Measurements from ENCODE around the gene BSPRY.
"Not testable (repeated sequence)": the region's sequence is repeated elsewhere in the genome, so short reads cannot be mapped to it uniquely, and the experiment has no call there.

The BSPRY gene

DNA sequence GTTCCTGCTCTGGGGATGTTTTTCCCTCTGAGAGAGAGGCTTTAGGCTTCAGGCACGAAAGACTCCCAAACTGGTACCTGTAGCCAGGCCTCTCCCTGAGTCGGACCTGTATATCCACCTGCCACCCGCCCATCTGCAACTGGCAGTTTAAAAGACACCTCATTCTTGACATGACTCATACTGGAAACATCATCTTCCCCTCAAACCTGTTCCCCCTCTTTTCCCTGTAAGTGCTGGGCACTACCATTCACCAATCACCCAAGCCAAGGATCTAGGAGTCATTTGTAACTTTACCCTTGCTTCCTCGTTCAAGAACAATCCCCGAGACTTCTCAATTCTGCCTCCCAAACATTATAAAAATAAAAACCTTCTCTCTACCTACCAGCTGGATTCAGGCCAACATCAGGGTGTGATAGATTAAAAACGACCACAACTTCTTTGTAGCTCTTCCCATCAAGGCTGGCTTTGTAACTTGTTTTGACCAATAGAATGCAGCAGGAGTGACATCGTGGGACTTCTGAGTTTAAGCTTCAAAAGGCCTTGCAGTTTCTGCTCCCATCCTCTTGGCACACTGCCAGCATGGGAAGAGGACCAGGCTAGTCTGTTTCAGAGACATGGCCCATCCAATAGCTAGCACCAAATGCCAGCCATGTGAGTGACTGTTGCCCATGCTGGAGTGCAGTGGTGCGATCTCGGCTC lies 7.5 kb upstream of the BSPRY start:
- no peak for DNase-seq

- DNase-seq, result peak in 1 of 2 donors; percentile 84
Measured at GRCh38 chr9:113343732-113344231, 5.6 kb upstream of the BSPRY start.

DNA sequence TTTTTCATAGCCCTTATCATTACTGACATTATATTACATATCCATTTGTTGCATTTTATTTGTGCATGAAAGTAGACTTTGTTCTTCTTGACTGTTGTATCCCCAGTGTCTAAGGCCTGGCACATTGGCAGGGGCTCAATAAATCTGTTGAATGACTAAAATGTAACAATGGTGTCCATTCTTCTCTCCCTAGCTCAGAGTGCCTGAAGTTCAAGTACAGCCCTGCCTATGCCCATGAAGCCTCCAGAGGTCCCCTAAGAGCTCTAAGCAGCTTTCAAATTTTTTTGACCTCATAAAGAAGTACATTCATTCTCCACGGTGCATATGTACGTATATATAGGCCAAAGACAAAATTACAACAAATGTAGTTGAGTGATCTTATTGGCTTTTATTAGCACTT lies 4.2 kb upstream of the BSPRY start:
- DNase-seq, result no peak

GRCh38 chr9:113345671-113346070 lies 3.7 kb upstream of the BSPRY start:
- no peak for DNase-seq

DNA sequence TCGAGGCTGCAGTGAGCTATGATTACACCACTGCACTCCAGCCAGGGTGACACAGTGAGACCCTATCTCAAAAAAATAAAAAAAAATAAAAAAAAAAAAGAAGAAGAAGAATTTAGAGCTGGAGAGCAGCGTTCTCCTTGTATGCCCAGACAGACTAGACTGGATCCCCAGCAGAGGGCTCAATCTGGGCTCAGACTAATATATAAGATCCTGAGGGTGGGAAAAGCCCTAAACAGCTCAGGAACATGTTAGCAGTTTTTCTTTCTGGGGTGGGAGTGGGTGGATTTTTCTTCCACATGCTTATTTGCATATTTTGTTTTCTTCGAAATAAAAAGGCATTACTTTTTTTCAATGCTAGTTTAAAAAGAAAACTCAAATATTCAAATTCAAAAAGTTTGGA lies 904 bp upstream of the BSPRY start:
- no peak for DNase-seq

DNA sequence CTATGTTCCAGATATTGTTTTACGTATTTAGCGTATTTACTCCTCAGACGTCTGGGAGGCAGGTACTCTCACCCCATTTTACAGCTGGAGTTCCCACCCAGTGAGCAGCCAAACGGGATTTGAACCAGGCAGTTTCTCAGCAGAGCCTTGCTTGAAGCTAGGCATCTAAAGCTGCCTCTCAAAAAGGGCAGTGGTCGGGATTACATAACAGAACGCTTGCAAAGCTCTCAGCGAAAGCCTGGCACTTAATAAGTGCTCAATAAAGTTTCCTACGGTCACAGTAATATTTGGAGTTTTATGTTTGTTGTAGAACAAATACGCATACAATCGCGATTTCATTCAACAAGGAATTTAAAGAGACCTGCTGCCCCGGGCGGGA lies 286 bp upstream of the BSPRY start:
- DNase-seq, result no peak

GRCh38 chr9:113350107-113350661 lies 843 bp downstream of the BSPRY start:
- DNase-seq, result no peak

GRCh38 chr9:113350937-113351336 lies 1.6 kb downstream of the BSPRY start:
- DNase-seq, result peak in 1 of 2 donors; percentile 87

GRCh38 chr9:113352006-113352405 lies 2.7 kb downstream of the BSPRY start:
- no peak for DNase-seq

DNA sequence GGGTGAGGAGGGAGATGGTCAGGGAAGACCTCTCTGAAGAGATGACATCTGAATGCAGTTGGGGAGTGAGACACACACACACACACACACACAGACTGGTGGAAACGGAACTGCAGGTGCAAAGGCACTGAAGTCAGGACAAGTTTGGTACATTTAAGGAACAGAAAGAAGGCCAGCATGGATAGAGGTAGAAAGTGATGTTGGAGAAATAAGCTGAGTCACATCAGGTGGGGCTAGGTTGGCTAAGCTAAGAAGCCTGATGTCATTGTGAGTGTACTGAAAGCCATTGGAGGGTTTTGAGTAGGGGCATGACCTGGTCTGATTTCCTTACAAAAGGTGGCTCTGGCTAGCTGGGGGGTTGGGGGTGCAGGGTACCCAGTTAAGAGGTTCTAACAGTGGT lies 3.1 kb downstream of the BSPRY start:
- DNase-seq, result no peak

- DNase-seq, result no peak
Measured at GRCh38 chr9:113355040-113355596, 5.8 kb downstream of the BSPRY start.

DNA sequence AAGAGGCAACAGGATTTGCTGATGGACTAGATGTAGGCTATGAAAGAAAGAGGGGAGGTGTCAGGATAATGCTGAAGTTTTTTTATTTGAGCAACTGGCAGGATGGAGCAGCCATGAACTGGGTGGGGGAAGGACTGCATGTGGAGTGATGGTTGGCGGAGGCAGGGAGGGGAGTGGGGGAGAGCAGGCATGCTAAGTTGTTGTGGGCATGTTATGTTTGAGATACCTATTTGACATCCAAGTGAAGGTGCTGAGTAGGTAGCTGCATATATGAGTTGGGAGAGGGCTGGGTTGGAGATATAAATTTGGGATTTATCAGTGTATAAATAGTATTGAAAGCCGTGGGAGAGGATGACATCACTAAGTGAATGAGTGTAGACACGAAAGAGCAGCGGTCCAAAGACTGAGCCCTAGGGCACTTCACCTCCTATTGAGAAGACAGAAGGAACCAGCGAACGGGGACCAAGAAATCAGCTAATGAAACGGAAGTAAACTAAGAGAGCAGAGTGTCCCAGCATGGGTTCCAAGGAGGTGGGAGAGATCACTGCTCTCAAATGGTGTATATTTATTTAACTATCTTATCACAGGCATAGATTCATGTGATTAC lies 7.4 kb downstream of the BSPRY start:
- DNase-seq, result no peak

DNA sequence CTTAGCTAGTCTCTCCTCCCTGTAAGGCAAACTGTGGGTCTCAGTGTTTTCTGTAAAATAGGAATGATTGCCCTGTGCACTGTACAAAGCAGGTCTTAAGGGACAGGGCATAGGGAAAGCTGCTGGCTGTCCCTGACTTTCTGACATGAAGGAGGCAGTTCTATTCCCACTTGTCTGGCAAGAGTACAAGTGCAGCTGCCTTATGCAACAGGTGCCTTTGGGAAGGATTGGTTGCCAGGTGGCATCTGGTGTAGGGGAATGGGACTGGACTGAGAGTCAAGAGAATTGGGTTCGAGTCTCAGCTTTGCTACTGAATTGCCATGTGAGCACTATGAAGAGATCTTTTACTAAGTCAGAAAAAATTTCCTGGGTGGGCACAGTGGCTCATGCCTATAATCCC lies 10.0 kb downstream of the BSPRY start:
- DNase-seq, result no peak

DNA sequence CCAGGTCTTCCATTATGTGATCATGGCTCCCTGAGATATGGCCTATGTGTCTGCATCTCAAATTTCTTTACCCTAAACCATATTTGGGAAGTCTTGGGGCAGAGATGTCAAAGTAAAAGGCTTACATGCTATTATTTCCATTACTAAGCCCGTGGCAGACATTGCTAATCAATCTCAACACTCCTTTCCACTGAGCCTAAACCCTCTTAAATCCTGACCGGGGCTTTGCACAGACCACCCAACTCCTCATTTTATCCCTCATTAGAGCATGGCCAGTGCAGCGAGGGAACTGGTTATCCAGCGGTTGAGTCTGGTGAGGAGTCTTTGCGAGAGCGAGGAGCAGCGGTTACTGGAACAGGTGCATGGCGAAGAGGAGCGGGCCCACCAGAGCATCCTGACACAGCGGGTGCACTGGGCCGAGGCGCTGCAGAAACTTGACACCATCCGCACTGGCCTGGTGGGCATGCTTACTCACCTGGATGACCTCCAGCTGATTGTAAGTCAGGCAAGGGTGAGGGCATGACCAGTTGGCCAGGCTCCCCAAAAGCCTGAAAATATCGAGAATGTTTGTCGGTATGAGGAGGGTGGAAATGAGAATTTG lies 11.0 kb downstream of the BSPRY start:
- no peak for DNase-seq

DNA sequence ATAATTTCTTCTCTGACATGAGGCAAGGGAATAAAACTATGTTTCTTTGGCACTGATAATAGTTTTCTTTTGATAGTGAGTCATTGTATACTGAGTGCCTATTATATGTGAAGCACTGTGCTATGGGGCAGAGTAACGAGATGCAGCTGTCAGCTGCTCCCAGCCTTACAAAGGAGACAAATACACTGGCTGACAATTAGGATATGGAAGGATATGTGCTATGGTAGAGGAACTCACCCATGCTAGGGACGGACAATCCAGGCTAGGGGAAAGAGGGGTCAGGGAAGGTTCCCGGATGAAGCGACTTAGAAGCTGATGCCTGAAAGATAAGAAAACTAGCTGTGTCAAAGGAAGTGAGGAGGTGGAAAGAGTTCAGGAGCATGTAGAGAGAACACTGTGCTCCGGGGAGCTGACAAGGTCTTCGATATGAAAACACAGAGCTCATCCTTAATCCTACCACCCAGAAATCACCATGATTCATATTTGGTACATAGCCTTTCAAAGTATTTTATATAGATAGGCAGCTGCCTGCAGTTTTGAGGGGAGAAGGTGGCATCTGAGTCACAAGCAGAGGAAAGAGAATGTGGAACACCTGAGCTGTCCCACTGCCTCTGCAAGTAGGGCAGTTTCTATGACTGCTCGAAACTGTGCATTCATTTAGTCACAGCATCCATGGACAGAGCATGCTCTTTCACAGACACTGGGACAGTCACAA lies 12.1 kb downstream of the BSPRY start:
- DNase-seq, result no peak

DNA sequence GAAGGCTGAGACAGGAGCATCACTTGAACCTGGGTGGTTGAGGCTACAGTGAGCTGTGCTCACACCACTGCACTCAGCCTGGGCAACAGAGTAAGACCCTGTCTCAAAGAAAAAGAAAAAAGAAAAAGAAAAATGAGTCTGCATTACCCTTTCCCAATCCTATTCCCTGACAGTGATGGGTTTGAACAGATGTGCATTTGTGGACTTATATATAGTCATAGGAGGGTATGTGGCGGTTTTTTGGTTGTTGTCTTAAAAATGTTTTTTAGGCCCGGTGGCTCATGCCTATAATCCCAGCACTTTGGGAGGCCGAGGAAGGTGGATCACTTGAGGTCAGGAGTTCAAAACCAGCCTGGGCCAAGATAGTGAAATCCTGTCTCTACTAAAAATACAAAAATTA lies 14.0 kb downstream of the BSPRY start:
- DNase-seq, result no peak

DNA sequence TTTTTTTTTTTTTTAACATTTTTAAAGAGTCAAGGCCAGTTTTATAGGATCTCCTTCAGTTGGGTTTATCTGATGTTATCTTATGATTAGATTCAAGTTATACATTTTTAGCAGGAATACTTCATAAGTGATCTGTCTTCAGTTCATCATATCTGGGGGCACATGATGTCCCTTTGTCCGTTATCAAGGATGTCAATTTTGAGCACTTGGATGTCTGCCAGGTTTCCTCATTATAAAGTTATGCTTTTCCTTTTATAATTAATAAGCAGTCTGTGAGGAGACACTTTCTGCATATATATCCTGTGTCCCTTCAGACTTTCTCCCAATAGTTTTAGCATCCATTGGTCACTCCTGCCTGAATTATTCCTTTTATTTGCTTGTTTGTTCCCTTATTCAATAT lies 15.6 kb downstream of the BSPRY start:
- no peak for DNase-seq

DNA sequence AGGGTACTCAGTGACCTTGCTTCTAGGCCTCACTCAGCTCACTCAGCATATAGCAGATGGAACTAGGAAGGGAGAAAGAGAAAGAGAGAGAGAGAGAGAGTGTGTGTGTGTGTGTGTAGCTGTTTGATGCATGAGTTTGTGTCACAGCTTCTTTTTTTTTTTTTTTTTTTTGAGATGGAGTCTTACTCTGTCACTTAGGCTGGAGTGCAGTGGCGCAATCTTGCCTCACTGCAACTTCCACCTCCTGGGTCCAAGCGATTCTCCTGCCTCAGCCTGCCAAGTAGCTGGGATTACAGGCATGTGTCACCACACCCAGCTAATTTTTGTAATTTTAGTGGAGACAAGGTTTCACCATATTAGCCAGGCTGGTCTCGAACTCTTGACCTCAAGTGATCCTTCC lies 16.3 kb downstream of the BSPRY start:
- DNase-seq, result not testable (repeated sequence)

DNA sequence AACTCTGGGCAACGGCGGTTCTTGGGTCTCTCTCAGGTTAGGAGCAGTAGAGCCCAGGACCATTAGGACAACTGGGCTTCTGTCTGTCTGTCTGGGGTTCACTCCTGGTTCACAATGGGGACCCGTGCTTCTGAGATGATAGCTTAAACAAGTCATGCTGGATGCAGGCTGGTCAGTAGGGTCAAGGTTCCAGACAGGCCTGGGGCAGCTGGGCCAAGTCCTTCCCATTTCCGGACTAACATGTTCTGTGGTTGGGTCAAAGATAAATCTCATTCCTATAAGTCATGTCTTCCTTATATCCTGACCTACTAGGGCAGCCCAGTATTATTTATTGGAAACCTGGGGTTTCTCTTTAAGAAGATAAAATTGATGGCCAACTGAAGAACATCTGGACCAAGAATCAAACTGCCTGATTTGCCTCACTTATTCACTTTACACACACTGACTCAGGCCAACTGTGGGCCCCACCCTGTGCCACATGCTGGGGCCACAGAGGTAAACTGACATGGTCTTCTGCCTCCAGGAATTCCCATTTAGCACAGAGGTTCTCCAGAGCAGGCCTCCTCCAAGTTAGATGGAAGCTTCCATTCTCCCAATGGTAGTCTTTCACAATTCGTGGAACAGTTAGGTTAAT lies 19.1 kb downstream of the BSPRY start:
- no peak for DNase-seq

- no peak for DNase-seq
Measured at GRCh38 chr9:113368982-113369854, 19.9 kb downstream of the BSPRY start.

DNA sequence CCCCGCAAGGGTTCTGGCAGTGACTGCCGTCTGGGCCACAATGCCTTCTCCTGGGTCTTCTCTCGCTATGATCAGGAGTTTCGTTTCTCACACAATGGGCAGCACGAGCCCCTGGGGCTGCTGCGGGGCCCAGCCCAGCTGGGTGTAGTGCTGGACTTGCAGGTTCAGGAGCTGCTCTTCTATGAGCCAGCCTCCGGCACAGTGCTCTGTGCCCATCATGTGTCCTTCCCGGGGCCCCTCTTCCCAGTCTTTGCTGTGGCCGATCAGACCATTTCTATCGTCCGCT lies 20.5 kb downstream of the BSPRY start:
- DNase-seq, result no peak

DNA sequence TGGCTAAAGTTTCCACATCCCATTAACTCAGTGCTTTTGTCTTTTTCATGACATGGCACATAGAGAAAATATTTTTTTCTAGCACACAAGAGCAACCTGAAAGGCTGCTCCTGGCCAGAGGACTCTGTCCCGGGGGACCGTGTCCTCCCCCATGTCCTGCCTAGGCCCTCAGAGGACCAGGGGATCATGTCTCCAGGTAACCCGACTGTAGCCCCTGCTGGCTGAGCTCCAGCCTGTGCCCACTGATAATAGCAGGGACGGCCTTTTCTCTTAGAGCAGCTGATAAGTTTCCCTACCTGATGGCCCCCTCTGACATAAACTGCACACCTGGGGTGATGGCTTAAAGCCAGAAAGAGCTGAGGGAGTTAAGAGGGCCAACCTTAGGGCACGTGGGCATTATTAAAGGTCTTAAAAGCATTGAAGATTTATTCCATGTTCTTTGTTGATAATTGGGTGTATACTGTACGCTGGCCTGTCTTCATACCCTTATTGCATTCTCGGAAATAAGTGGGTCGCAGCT lies 21.5 kb downstream of the BSPRY start:
- DNase-seq, result no peak

Measured in bone marrow (tissue), 2 donors.